C4-2B (cell line): ENCODE results near the gene ABITRAM.

Experiments used
- ZFX ChIP-seq: fragments of 450-650 bp; IDR thresholded peaks from 2 replicates; pipeline ENCODE4 v1.6.1; 2017
- TF ChIP-seq, protein P1 (sequence below): fragments of 450-650 bp; conservative IDR thresholded peaks from 2 replicates; pipeline ENCODE4 v1.5.1; 2017; ENCODE audit warnings: mild to moderate bottlenecking

DNA sequence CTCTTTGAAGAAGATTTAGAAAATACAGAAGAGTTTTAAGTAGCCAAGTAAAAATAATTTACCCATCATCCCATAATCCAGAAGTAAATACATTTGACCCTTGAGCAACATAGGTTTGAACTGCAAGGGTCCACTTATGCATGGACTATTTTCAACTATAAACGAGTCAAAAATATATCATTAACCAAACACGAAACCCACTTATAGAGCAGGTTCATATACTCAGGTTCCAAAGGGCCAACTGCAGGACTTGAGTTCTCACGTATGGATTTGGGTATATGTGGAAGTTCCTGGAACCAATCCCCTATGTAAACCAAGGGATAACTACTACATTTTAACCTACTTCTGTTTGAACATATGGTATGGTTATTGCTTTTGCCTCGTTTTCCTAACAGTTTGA lies 5.8 kb downstream of the ABITRAM start:
- TF ChIP-seq, protein P1, sequence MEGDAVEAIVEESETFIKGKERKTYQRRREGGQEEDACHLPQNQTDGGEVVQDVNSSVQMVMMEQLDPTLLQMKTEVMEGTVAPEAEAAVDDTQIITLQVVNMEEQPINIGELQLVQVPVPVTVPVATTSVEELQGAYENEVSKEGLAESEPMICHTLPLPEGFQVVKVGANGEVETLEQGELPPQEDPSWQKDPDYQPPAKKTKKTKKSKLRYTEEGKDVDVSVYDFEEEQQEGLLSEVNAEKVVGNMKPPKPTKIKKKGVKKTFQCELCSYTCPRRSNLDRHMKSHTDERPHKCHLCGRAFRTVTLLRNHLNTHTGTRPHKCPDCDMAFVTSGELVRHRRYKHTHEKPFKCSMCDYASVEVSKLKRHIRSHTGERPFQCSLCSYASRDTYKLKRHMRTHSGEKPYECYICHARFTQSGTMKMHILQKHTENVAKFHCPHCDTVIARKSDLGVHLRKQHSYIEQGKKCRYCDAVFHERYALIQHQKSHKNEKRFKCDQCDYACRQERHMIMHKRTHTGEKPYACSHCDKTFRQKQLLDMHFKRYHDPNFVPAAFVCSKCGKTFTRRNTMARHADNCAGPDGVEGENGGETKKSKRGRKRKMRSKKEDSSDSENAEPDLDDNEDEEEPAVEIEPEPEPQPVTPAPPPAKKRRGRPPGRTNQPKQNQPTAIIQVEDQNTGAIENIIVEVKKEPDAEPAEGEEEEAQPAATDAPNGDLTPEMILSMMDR: no peak
- no peak for TF ChIP-seq ZFX
